Fibroblast of lung (primary cell): ENCODE data around the gene AHCYL2. TPM values are rescaled to one million over a fixed set of nuclear protein-coding genes. Genes with fewer than 3 reads are reported as not detected.
A peak's percentile ranks its signal among the peaks of the same experiment; 100 is the strongest.

Experiments used
- DNase-seq, 2 donors: peaks; one replicate each; pipeline versions ENCODE4 v3.0.0 to v3.0.0-alpha.2; 2010; ENCODE audit warnings: low read depth in 2 of 2
- H2AFZ ChIP-seq: 2 replicates; pipeline ENCODE4 v1.5.1; 2012; ENCODE audit warnings: low read length, control low read depth, inconsistent platforms
- H3K27ac ChIP-seq: 2 replicates; pipeline ENCODE4 v1.5.1; 2011; ENCODE audit warnings: low read length, control low read depth; ENCODE audit not compliant: insufficient read depth
- H3K27me3 ChIP-seq: 2 replicates; pipeline ENCODE4 v1.5.1; 2011; ENCODE audit warnings: mild to moderate bottlenecking, low read length; ENCODE audit not compliant: control insufficient read depth, insufficient read depth
- H3K36me3 ChIP-seq: 2 replicates; pipeline ENCODE4 v1.5.1; 2011; ENCODE audit warnings: low read length; ENCODE audit not compliant: control insufficient read depth, insufficient read depth
- H3K4me1 ChIP-seq: 2 replicates; pipeline ENCODE4 v1.5.1; 2011; ENCODE audit warnings: low read length; ENCODE audit not compliant: control insufficient read depth, insufficient read depth; ENCODE audit errors: extremely low read depth
- H3K4me2 ChIP-seq: 2 replicates; pipeline ENCODE4 v1.5.1; 2011; ENCODE audit warnings: low read length, control low read depth; ENCODE audit not compliant: insufficient read depth; ENCODE audit errors: extremely low read depth
- H3K4me3 ChIP-seq, 4 experiments: fragments of 200-600 bp in 1 of 4; sonication (generic) in 1 of 4; replicated peaks in 1 of 4; 2 replicates each; pipeline ENCODE4 v1.5.1; 2011 to 2016; ENCODE audit warnings: low read length in 4 of 4, low read depth in 3 of 4, mild to moderate bottlenecking in 3 of 4, control low read depth in 2 of 4, inconsistent platforms in 1 of 4, mixed read lengths in 1 of 4; ENCODE audit not compliant: insufficient read depth in 1 of 4; ENCODE audit errors: control extremely low read depth in 1 of 4
- H3K79me2 ChIP-seq: 2 replicates; pipeline ENCODE4 v1.5.1; 2012; ENCODE audit warnings: mild to moderate bottlenecking, low read length, inconsistent platforms; ENCODE audit not compliant: control insufficient read depth, insufficient read depth
- H3K9ac ChIP-seq: 2 replicates; pipeline ENCODE4 v1.5.1; 2011; ENCODE audit warnings: mild to moderate bottlenecking, low read length, control low read depth; ENCODE audit not compliant: insufficient read depth
- H3K9me3 ChIP-seq: 2 replicates; pipeline ENCODE4 v1.5.1; 2012; ENCODE audit warnings: low read depth, low read length; ENCODE audit not compliant: control insufficient read depth, insufficient read depth
- H4K20me1 ChIP-seq: 2 replicates; pipeline ENCODE4 v1.5.1; 2011; ENCODE audit warnings: low read length; ENCODE audit not compliant: control insufficient read depth, insufficient read depth; ENCODE audit errors: extremely low read depth
- EZH2 ChIP-seq: IDR thresholded peaks from 2 replicates; pipeline ENCODE4 v1.5.1; 2012; ENCODE audit warnings: low read length, control low read depth, mild to moderate bottlenecking; ENCODE audit errors: missing control alignments
- polyA plus RNA-seq, 2 donors: library from polyadenylated mRNA; depleted of rRNA in 1 of 2; stranded (reverse) in 1 of 2; unstranded in 1 of 2; fragments of >200 nt; gene quantifications; 2 replicates each; pipeline ENCODE4 v1.2.1, GENCODE V29; 2011 to 2012; ENCODE audit warnings: missing spikeins in 1 of 2
- total RNA-seq: library from RNA; depleted of rRNA; stranded (reverse); fragments of >200 nt; gene quantifications from 2 replicates; pipeline ENCODE4 v1.2.1, GENCODE V29; 2014
- TF ChIP-seq, protein P1 (sequence below), 2 donors: IDR thresholded peaks in 1 of 2; conservative IDR thresholded peaks in 1 of 2; 1 replicate in 1 of 2; 2 replicates in 1 of 2; pipeline ENCODE4 v1.5.1; 2011 to 2012; ENCODE audit warnings: low read length in 2 of 2, control low read depth in 1 of 2, inconsistent platforms in 1 of 2, low read depth in 1 of 2, mild to moderate bottlenecking in 1 of 2

The AHCYL2 gene
- total and polyA plus RNA-seq, 2 donors (not counting 1 experiment from before 2014, with no cell fraction given): 8.7 to 11.9 TPM

DNA sequence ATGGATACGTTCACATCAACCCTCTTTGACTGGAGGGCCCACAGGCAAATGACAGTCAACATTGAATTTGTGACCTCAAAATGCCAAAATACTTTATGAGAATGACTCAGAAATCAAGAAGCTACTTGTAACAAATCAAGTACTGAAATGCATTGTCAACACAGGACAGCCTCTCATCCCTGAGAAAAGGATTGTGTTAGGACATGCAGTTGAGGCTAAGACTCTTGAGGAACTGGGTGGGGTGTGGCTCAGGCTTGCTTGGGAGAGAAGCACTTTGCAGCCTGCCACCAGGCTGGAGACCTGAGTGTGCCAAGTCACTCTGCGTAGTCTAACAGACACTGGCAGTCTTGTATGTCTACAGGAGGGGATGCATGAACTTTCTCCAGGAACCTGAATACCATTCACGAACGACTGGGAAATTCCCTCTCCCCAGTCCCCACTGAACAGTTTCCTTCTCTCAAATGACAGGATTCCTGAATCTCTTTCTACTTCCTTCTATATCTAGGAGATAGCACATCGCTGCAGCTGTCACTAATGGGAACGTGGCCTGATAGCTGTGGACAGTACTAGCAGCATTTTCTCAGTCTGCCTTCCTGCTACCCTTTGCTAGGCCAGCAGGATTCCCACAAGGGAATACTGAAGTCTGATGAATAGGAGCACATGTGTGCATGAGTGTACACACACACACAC is 39.7 kb upstream of the AHCYL2 start:
- no peak overlapping the region for H3K27ac ChIP-seq
- no peaks in the 10 kb centered on the region for H3K9me3 ChIP-seq
- H2AFZ ChIP-seq: no peak overlapping the region
- no peak for DNase-seq
- no peak overlapping the region for H3K9ac ChIP-seq
- TF ChIP-seq, protein P1, sequence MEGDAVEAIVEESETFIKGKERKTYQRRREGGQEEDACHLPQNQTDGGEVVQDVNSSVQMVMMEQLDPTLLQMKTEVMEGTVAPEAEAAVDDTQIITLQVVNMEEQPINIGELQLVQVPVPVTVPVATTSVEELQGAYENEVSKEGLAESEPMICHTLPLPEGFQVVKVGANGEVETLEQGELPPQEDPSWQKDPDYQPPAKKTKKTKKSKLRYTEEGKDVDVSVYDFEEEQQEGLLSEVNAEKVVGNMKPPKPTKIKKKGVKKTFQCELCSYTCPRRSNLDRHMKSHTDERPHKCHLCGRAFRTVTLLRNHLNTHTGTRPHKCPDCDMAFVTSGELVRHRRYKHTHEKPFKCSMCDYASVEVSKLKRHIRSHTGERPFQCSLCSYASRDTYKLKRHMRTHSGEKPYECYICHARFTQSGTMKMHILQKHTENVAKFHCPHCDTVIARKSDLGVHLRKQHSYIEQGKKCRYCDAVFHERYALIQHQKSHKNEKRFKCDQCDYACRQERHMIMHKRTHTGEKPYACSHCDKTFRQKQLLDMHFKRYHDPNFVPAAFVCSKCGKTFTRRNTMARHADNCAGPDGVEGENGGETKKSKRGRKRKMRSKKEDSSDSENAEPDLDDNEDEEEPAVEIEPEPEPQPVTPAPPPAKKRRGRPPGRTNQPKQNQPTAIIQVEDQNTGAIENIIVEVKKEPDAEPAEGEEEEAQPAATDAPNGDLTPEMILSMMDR (conservative IDR thresholded peaks at IDR 0.05 in 1 of 2, IDR thresholded peaks at IDR 0.05 in 1 of 2; ENCODE audit: low read depth in 1 of 2, low read length in 2 of 2): no peak
- no peak for TF ChIP-seq EZH2
- no peaks in the 10 kb centered on the region for H3K36me3 ChIP-seq
- no peaks in the 10 kb centered on the region for H3K4me1 ChIP-seq
- H3K79me2 ChIP-seq: no peaks in the 10 kb centered on the region
- H3K4me2 ChIP-seq: no peak overlapping the region
- H4K20me1 ChIP-seq: no peaks in the 10 kb centered on the region
- H3K27me3 ChIP-seq: peaks cover 11% of the 10 kb centered on the region
- H3K4me3 ChIP-seq: no peak overlapping the region

DNA sequence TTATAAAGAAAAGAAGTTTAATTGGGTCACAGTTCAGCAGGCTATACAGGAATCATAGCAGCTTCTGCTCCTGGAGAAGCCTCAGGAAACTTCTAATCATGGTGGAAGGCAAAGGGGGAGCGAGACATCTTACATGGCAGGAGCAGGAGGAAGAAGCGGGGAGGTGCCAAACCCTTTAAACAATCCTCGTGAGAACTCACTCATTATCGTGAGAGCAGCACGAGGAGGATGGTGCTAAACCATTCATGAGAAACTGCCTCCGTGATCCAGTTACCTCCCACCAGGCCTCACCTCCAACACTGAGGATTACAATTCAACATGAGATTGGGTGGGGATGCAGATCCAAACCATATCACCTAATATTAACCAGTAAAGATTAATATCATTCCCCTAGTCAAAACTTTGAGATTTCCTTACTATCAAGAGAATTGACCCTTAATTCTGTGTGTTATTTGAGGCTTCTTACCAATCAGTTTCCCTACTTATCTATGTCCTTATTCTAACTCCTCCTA is 38.0 kb upstream of the AHCYL2 start:
- Histone ChIP-seq H3K4me3 (no peak overlapping the region), H3K27me3 (peaks cover 14% of the 10 kb centered on the region), H3K36me3 (no peaks in the 10 kb centered on the region), H3K27ac (no peak overlapping the region), H3K9me3 (no peaks in the 10 kb centered on the region), H3K79me2 (no peaks in the 10 kb centered on the region), H3K4me1 (no peaks in the 10 kb centered on the region), H4K20me1 (no peaks in the 10 kb centered on the region), H3K4me2 (no peak overlapping the region), H2AFZ (no peak overlapping the region), H3K9ac (no peak overlapping the region)
- no peak for DNase-seq
- TF ChIP-seq, protein P1 (conservative IDR thresholded peaks at IDR 0.05 in 1 of 2, IDR thresholded peaks at IDR 0.05 in 1 of 2; ENCODE audit: low read depth in 1 of 2, low read length in 2 of 2): no peak
- TF ChIP-seq EZH2: no peak

DNA sequence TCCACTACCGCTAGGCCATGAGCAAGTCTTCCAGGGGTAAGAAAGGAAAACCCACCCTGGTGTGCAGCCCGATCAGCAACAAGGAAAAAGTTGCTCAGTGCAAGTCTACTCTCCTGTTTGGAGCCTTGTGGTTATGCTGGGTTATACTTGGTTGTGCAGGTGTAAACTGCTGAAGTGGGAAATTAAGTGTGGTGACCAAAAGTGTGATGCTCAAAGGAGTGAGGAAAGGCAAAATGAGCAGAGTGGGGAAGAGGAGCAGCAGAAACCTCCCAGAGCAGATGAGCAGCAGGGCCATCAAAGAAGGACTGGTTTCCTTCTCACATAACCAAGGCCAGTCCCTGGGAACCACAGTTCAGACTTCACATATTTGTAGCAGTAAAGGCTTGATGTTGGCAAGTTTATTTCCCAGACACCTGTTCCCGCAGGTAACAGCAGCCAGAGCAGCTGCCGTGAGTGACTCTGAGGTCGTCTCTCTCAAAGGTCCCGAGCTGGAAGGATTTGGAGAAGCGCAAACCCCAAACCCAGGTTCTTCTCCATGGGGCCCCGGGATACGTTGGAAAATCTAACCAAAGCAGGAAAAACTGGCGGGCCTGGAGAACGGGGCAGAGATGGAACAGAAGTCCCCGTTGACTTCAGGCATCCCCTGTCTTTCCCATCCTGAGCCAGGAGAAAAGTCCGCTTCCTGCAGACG is 37.0 kb upstream of the AHCYL2 start:
- no peaks in the 10 kb centered on the region for H3K79me2 ChIP-seq
- no peak for DNase-seq
- H3K4me1 ChIP-seq: no peaks in the 10 kb centered on the region
- H3K4me2 ChIP-seq: peak overlapping the region; percentile 69
- no peaks in the 10 kb centered on the region for H3K9me3 ChIP-seq
- no peak overlapping the region for H3K27ac ChIP-seq
- H4K20me1 ChIP-seq: no peaks in the 10 kb centered on the region
- H2AFZ ChIP-seq: no peak overlapping the region
- no peak overlapping the region for H3K9ac ChIP-seq
- H3K36me3 ChIP-seq: no peaks in the 10 kb centered on the region
- TF ChIP-seq, protein P1 (conservative IDR thresholded peaks at IDR 0.05 in 1 of 2, IDR thresholded peaks at IDR 0.05 in 1 of 2; ENCODE audit: low read depth in 1 of 2, low read length in 2 of 2): no peak
- no peak for TF ChIP-seq EZH2
- peaks cover 14% of the 10 kb centered on the region for H3K27me3 ChIP-seq
- H3K4me3 ChIP-seq: peak overlapping the region; percentile 34 to 64 (median 53)
